ENCODE measurements around the gene MN1. TPM values are rescaled to one million over a fixed set of nuclear protein-coding genes. Genes with fewer than 3 reads are reported as not detected.
A peak's percentile ranks its signal among the peaks of the same experiment; 100 is the strongest.

MN1 gene
- polyA plus RNA-seq, 1 donor = 11.7 TPM

GRCh38 chr22:27716074-27716473 is 85.5 kb downstream of the MN1 start:
- no peak for DNase-seq

- DNase-seq = no peak
These were observed 86.5 kb downstream of the MN1 start for GRCh38 chr22:27715106-27715505.

GRCh38 chr22:27714068-27714467 is 87.5 kb downstream of the MN1 start:
- no peak for DNase-seq

DNA sequence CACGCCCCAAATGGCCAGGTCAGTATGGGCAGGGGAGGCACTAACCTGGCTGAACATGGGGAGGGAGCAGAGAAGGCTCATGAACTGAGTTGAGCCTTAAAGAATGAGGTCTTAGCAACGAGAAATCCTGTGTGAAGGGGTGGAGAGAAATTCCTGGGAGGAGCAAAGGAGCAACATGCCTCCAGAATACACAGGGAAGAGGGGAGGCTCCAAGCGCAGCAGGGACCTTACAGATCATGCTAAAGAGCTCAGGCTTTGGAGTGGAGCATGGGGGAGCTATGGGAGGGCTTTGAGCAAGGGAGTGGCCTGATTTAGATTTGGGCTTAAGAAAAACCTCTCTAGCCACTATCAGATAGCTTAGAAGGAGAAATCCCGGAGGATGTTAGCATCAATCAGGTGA is 88.1 kb downstream of the MN1 start:
- DNase-seq = no peak

- DNase-seq = no peak
These were observed 89.8 kb downstream of the MN1 start for GRCh38 chr22:27711756-27712155.

- DNase-seq = no peak
These were observed 90.5 kb downstream of the MN1 start for GRCh38 chr22:27711012-27711411.

- DNase-seq = no peak
These were observed 91.5 kb downstream of the MN1 start for GRCh38 chr22:27709919-27710675.

- no peak for DNase-seq
These were observed 95.1 kb downstream of the MN1 start for GRCh38 chr22:27706489-27706888.

DNA sequence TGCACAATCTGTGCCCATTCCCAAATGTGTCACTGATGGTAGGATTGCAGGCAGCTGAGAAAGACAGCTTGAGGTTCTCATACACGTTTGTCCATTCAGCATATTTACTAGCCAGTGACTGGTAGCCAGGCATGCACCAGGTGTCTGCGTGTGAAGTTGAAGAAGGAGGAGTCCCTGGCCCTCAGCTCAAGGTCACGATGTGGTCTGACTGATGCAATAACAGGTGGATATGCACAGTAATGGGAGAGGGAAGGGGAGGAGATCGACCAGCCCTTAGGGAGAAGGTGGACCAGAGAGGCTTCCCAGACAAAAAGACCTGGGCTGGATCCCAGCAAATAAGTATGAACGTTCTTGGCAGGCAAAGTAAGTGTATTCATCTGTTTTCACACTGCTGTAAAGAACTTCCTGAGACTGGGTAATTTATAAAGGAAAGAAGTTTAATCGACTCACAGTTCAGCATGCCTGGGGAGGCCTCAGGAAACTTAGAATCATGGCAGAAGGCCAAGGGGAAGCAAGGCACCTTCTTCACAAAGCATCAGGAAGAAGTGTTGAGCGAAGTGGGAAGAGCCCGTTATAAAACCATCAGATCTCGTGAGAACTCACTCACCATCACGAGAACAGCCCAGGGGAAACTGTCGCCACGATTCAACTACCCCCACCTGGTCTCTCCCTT is 96.0 kb downstream of the MN1 start:
- no peak for DNase-seq

GRCh38 chr22:27704581-27704980 is 97.0 kb downstream of the MN1 start:
- DNase-seq = no peak

DNA sequence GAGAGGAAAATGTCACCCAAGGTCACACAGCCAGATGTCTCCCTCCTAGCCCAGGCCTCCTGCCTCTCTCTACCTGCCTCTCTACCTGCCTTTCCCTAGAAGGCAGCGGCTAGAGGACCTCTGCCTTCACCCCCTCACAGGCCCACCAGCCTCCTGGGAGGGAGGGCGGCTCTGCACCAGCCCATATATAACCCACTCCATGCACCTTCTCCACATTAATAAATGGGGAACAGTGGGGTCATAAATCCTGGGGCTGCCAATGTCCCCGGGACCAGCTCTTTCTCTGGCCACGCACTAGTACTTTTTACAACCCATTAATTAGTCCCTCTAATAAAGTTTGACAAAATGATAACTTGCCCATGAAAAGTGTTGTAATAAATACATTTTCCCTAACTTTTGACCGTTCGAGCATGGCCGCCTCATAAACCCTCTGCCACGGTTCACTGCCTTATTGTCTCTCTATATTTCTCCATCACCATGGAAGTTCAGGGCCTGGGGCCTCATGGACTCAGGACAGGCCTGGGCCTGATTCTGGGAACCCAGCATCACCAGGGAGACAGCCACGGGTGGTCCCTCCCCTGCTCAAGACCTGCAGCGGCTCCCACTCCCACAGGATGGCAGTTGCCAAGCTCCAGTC is 102.1 kb downstream of the MN1 start:
- peak; percentile 74 for DNase-seq

- DNase-seq = no peak
These were observed 102.7 kb downstream of the MN1 start for GRCh38 chr22:27698813-27699212.

Other genes starting within 250 kb of the MN1 start
- gene PITPNB, start 117.5 kb upstream of the MN1 start, polyA plus RNA-seq (ENCODE audit: insufficient read length) = 79.5 TPM